Subcutaneous abdominal adipose tissue (tissue), 5 donors: ENCODE measurements around the gene SNRK.

ENCODE experiments used
- H3K27ac ChIP-seq: one replicate; pipeline ENCODE4 v1.7.0; 2013; ENCODE audit warnings: low read depth, mild to moderate bottlenecking, inconsistent platforms, low read length, moderate library complexity
- H3K27me3 ChIP-seq, 5 donors: one replicate each; pipeline ENCODE4 v1.7.0; 2013; ENCODE audit warnings: low read length in 5 of 5, inconsistent platforms in 1 of 5; ENCODE audit not compliant: control insufficient read depth in 5 of 5, insufficient read depth in 4 of 5
- H3K36me3 ChIP-seq, 5 donors: one replicate each; pipeline ENCODE4 v1.7.0; 2013; ENCODE audit warnings: low read length in 5 of 5; ENCODE audit not compliant: control insufficient read depth in 5 of 5, insufficient read depth in 5 of 5
- H3K4me1 ChIP-seq, 5 donors: one replicate each; pipeline ENCODE4 v1.7.0; 2013; ENCODE audit warnings: low read length in 5 of 5, mild to moderate bottlenecking in 3 of 5, moderate library complexity in 1 of 5; ENCODE audit not compliant: control insufficient read depth in 5 of 5, insufficient read depth in 5 of 5
- H3K4me3 ChIP-seq, 5 donors: one replicate each; pipeline ENCODE4 v1.7.0; 2013; ENCODE audit warnings: low read length in 5 of 5, low read depth in 1 of 5
- H3K9ac ChIP-seq, 5 donors: one replicate each; pipeline ENCODE4 v1.7.0; 2013; ENCODE audit warnings: low read length in 5 of 5, mild to moderate bottlenecking in 4 of 5, moderate library complexity in 3 of 5
- H3K9me3 ChIP-seq, 5 donors: one replicate each; pipeline ENCODE4 v1.7.0; 2013; ENCODE audit warnings: low read length in 5 of 5; ENCODE audit not compliant: control insufficient read depth in 5 of 5
- donor health status: healthy.
- donor health status: healthy.
- donor health status: healthy.
- donor health status: healthy.
- donor health status: healthy.

SNRK gene

GRCh38 chr3:43286841-43287499, 630 bp downstream of the SNRK start:
- Histone ChIP-seq H3K27me3 (no peaks in the 10 kb centered on the region), H3K4me3 (peak overlapping the region; percentile 75 to 93 (median 92)), H3K9ac (peak overlapping the region; percentile 82 to 94 (median 91)), H3K27ac (peak overlapping the region; percentile 96), H3K36me3 (peaks cover 0 to 14% (median 5%) of the 10 kb centered on the region in 5 donors), H3K4me1 (peaks cover 10 to 68% (median 57%) of the 10 kb centered on the region in 5 donors), H3K9me3 (no peaks in the 10 kb centered on the region)

GRCh38 chr3:43287500-43287873, 1.1 kb downstream of the SNRK start:
- Histone ChIP-seq H3K4me3 (peak overlapping the region; percentile 75 to 93 (median 92)), H3K36me3 (peaks cover 0 to 14% (median 5%) of the 10 kb centered on the region in 5 donors), H3K9me3 (no peaks in the 10 kb centered on the region), H3K9ac (peak overlapping the region; percentile 82 to 94 (median 91)), H3K4me1 (peaks cover 10 to 73% (median 62%) of the 10 kb centered on the region in 5 donors), H3K27ac (peak overlapping the region; percentile 96), H3K27me3 (no peaks in the 10 kb centered on the region)

DNA sequence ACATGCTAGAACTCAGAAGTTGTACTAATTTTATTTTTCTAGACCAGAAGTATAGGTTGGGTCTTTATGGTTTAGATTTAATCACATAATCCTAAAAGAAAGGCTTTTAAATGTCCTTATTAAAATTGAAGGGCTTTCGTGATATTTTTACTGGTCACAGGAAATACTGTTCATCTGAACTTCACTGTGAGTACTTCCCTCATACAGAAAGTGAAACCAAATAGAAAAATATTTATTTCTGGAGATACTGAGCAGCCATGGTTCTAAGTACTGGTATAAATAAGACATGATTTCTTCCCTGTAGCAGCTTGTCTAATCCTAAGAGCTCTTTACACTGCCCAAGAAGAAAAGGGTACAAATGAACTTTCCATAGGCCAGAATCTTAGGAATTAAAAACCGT, 2.0 kb downstream of the SNRK start:
- H3K4me3 ChIP-seq = peak overlapping the region; percentile 75 to 93 (median 92)
- H3K27ac ChIP-seq = peak overlapping the region; percentile 96
- peaks cover 10 to 82% (median 69%) of the 10 kb centered on the region in 5 donors for H3K4me1 ChIP-seq
- peaks cover 0 to 18% (median 5%) of the 10 kb centered on the region in 5 donors for H3K36me3 ChIP-seq
- no peaks in the 10 kb centered on the region for H3K9me3 ChIP-seq
- peak overlapping the region; percentile 63 to 94 (median 91) for H3K9ac ChIP-seq
- H3K27me3 ChIP-seq = no peaks in the 10 kb centered on the region

- H3K27me3 ChIP-seq = no peaks in the 10 kb centered on the region
- no peaks in the 10 kb centered on the region for H3K9me3 ChIP-seq
- peak overlapping the region; percentile 96 for H3K27ac ChIP-seq
- peaks cover 9 to 86% (median 69%) of the 10 kb centered on the region in 5 donors for H3K4me1 ChIP-seq
- H3K4me3 ChIP-seq = peak overlapping the region; percentile 75 to 93 (median 92)
- peaks cover 0 to 18% (median 5%) of the 10 kb centered on the region in 5 donors for H3K36me3 ChIP-seq
- H3K9ac ChIP-seq = peak overlapping the region; percentile 63 to 94 (median 91)
Observed at GRCh38 chr3:43288850-43289249, 2.5 kb downstream of the SNRK start.

DNA sequence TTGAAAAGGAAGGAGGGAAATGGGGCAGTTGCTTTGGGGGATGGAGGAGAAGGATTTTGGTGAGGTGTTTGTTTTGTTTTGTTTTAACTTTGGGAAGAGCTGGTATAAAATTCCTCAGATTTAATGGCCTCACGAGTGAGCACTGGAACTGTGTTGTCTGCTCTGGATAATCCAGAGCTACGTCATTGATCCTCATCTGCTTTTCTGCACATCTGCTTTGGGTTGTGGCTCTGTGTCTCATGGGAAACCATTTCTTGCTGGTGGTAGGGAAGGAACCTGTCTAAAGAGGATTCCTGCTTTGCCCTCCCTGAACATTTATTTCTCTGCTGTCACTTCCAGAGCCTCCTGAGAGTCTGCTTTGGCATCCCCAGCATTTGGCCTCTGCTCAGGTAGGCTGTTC, 3.1 kb downstream of the SNRK start:
- peak overlapping the region; percentile 96 for H3K27ac ChIP-seq
- no peaks in the 10 kb centered on the region for H3K27me3 ChIP-seq
- H3K4me1 ChIP-seq = peaks cover 9 to 89% (median 74%) of the 10 kb centered on the region in 5 donors
- peaks cover 0 to 18% (median 5%) of the 10 kb centered on the region in 5 donors for H3K36me3 ChIP-seq
- H3K9ac ChIP-seq = peak overlapping the region; percentile 81 to 94 (median 91)
- H3K4me3 ChIP-seq = peak overlapping the region; percentile 75 to 93 (median 92)
- no peaks in the 10 kb centered on the region for H3K9me3 ChIP-seq

DNA sequence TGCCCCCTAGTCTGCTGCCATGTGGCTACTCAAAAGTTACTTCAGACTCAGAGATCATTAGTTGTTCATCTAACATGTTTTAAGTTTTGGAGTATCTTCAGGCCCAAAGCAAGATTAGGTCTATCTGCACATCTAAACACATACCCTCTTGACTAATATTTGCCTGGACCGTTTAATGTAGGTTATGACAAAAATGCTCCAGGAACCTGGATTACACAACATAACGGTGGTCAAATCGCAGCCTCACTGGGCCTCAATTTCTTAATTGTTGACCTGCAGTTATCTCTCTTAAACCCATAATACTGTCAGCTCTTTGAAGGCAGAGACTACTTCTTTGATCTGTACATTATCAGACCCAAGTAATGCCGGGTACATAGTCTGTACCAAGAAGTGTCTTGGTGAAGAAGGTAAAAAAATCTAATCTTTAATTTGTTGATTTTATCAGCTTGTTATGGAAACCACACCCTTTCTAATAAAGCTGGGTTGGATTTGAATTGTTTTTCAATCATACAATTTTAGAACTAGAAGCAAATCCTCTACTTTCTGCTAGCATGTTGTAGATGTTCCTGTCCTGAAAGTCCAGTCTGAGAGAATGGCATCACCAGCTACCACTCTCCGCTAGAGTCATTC, 3.6 kb downstream of the SNRK start:
- peaks cover 0 to 18% (median 5%) of the 10 kb centered on the region in 5 donors for H3K36me3 ChIP-seq
- H3K4me3 ChIP-seq = peak overlapping the region; percentile 75 to 93 (median 92)
- H3K27ac ChIP-seq = peak overlapping the region; percentile 96
- no peaks in the 10 kb centered on the region for H3K27me3 ChIP-seq
- peaks cover 9 to 86% (median 78%) of the 10 kb centered on the region in 5 donors for H3K4me1 ChIP-seq
- H3K9ac ChIP-seq = peak overlapping the region in 3 of 5 donors; percentile 74 to 94 (median 81)
- no peaks in the 10 kb centered on the region for H3K9me3 ChIP-seq

DNA sequence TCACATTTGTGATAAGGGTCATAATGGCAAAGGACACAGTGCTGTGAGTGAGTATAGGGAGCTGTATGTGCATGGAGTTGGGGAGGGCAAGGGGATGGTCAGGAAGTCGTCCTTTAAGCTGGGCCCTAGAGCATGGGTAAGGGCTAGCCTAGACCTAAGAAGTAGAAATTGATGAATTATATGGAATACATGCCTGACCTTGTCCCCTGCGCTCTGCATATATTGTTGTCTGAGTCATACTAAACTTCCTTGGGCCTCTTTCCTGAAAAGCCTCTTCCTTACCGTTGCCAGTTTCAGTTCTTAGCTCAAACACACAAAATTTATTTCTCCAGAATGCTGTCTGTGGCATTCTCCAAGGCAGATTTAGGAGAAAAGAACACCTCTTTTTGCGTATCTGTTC, 4.6 kb downstream of the SNRK start:
- Histone ChIP-seq H3K4me3 (peak overlapping the region; percentile 10 to 92 (median 55)), H3K4me1 (peaks cover 9 to 83% (median 77%) of the 10 kb centered on the region in 5 donors)

GRCh38 chr3:43291546-43291945, 5.2 kb downstream of the SNRK start:
- no peaks in the 10 kb centered on the region for H3K9me3 ChIP-seq
- peak overlapping the region; percentile 96 for H3K27ac ChIP-seq
- H3K9ac ChIP-seq = peak overlapping the region in 1 of 5 donors; percentile 6
- H3K4me3 ChIP-seq = peak overlapping the region in 2 of 5 donors; percentile 89 to 92
- H3K27me3 ChIP-seq = no peaks in the 10 kb centered on the region
- H3K36me3 ChIP-seq = peaks cover 0 to 18% (median 5%) of the 10 kb centered on the region in 5 donors
- H3K4me1 ChIP-seq = peaks cover 9 to 83% (median 79%) of the 10 kb centered on the region in 5 donors

More for the DNA sequence above, 4.6 kb downstream of the SNRK start:
- peaks cover 0 to 18% (median 5%) of the 10 kb centered on the region in 5 donors for H3K36me3 ChIP-seq
- H3K9ac ChIP-seq = peak overlapping the region in 4 of 5 donors; percentile 6 to 74 (median 32)
- H3K9me3 ChIP-seq = no peaks in the 10 kb centered on the region
- peak overlapping the region; percentile 96 for H3K27ac ChIP-seq
- no peaks in the 10 kb centered on the region for H3K27me3 ChIP-seq

DNA sequence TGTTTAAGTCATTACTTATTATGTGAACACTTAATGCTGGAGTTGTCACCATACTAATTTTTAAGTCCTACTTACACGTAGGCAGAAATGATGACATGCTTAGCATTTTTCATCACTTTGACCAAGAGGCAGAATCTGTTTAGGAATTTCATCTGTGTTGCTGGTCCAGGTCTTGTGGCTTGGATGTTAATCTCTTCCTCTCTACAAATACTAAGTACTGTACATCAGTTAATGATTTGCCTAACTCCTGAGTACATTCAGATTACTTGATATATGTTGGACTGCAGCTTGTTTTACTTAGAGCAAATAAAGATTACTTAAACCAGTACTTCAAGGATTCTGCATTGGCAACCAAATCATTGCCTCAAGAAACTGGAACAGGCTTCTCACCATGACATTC, 8.6 kb downstream of the SNRK start:
- peak overlapping the region; percentile 34 for H3K27ac ChIP-seq
- no peak overlapping the region for H3K9ac ChIP-seq
- peaks cover 2 to 84% (median 76%) of the 10 kb centered on the region in 5 donors for H3K4me1 ChIP-seq
- H3K36me3 ChIP-seq = peaks cover 0 to 13% (median 0%) of the 10 kb centered on the region in 5 donors
- no peak overlapping the region for H3K4me3 ChIP-seq
- no peaks in the 10 kb centered on the region for H3K27me3 ChIP-seq
- no peaks in the 10 kb centered on the region for H3K9me3 ChIP-seq

DNA sequence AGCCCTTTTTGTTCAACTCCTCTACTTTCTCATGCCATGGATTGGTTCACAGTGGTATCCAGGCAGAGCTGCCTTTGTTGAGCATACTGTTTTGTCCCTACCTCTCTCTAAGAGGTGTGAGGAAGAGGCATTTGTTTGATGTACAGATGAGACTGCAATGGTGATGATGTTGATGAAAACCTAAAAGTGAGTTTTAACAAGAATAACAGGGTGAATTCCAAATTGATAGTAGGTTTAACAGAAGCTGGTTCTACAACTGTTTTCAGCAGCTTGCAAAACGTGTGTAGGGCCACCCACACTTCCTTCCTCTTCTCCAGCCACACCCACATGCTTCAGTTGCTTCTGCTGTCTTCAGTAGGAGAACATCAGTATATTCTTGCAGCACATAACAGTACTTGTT, 10.2 kb downstream of the SNRK start:
- peak overlapping the region; percentile 31 for H3K27ac ChIP-seq
- H3K9ac ChIP-seq = no peak overlapping the region
- H3K4me1 ChIP-seq = peaks cover 2 to 74% (median 63%) of the 10 kb centered on the region in 5 donors
- H3K36me3 ChIP-seq = peaks cover 0 to 3% (median 0%) of the 10 kb centered on the region in 5 donors
- no peaks in the 10 kb centered on the region for H3K9me3 ChIP-seq
- peak overlapping the region in 1 of 5 donors; percentile 6 for H3K4me3 ChIP-seq
- H3K27me3 ChIP-seq = no peaks in the 10 kb centered on the region
